Endodermal cell (in vitro differentiated cells): ENCODE results near the gene SRMS. TPM values are rescaled to one million over a fixed set of nuclear protein-coding genes. Genes with fewer than 3 reads are reported as not detected.

ENCODE experiments used
- DNase-seq: peaks from one replicate; pipeline ENCODE4 v3.0.0-alpha.2; 2017
- H3K27ac ChIP-seq: 2 replicates; pipeline ENCODE4 v1.5.1; 2013; ENCODE audit warnings: mild to moderate bottlenecking, low read depth, low read length, moderate library complexity
- H3K27me3 ChIP-seq: 2 replicates; pipeline ENCODE4 v1.6.1; 2013; ENCODE audit warnings: mild to moderate bottlenecking, low read length, moderate library complexity; ENCODE audit not compliant: insufficient read depth, control insufficient read depth, poor library complexity, severe bottlenecking
- H3K36me3 ChIP-seq: 2 replicates; pipeline ENCODE4 v1.7.0; 2013; ENCODE audit warnings: mild to moderate bottlenecking, low read length, moderate library complexity; ENCODE audit not compliant: control insufficient read depth, insufficient read depth
- H3K4me1 ChIP-seq: one replicate; pipeline ENCODE4 v1.7.0; 2013; ENCODE audit warnings: low read length; ENCODE audit not compliant: control insufficient read depth, insufficient read depth
- H3K4me3 ChIP-seq: 2 replicates; pipeline ENCODE4 v1.5.1; 2013; ENCODE audit warnings: mild to moderate bottlenecking, low read length, moderate library complexity
- H3K9ac ChIP-seq: 2 replicates; pipeline ENCODE4 v1.6.1; 2013; ENCODE audit warnings: mild to moderate bottlenecking, low read length, moderate library complexity; ENCODE audit not compliant: poor library complexity, severe bottlenecking; ENCODE audit errors: extremely low read depth
- H3K9me3 ChIP-seq: 2 replicates; pipeline ENCODE4 v1.6.1; 2013; ENCODE audit warnings: mild to moderate bottlenecking, low read length, moderate library complexity; ENCODE audit not compliant: control insufficient read depth
- H3K27ac Mint-ChIP-seq: 2 replicates; pipeline ENCODE4 v1.8.0; 2020; ENCODE audit warnings: mixed read lengths
- H3K27me3 Mint-ChIP-seq: 2 replicates; pipeline ENCODE4 v1.8.0; 2021; ENCODE audit warnings: mild to moderate bottlenecking, mixed read lengths; ENCODE audit not compliant: insufficient read depth
- H3K36me3 Mint-ChIP-seq: 2 replicates; pipeline ENCODE4 v1.8.0; 2020; ENCODE audit warnings: low read depth, mixed read lengths
- H3K4me1 Mint-ChIP-seq: 2 replicates; pipeline ENCODE4 v1.8.0; 2020; ENCODE audit warnings: mixed read lengths
- H3K4me3 Mint-ChIP-seq: 2 replicates; pipeline ENCODE4 v1.8.0; 2020; ENCODE audit warnings: mild to moderate bottlenecking, moderate library complexity, mixed read lengths
- H3K9me3 Mint-ChIP-seq: 2 replicates; pipeline ENCODE4 v1.8.0; 2020; ENCODE audit warnings: mild to moderate bottlenecking, mixed read lengths
- CTCF ChIP-seq: fragments of 200-600 bp; sonication (generic); conservative IDR thresholded peaks from 2 replicates; pipeline ENCODE4 v1.5.0; 2021; ENCODE audit warnings: antibody characterized with exemption, mild to moderate bottlenecking
- WGBS, 2 experiments: methylation state at CpG; one replicate each; pipeline versions ENCODE4 v1.1.5 to v1.1.7; 2013; ENCODE audit warnings: missing lambda C conversion rate in 2 of 2, mixed read lengths in 1 of 2; ENCODE audit not compliant: insufficient coverage in 1 of 2, insufficient read length in 1 of 2; 5-methylcytosine and 5-hydroxymethylcytosine counted together
- total RNA-seq, 2 donors: library from RNA; stranded (reverse); fragmentation: NEBNext Ultra II Directional in 1 of 2; extraction: Animal tissue kit (Norgen Biotek cat#: 25700) in 1 of 2; gene quantifications; 2 replicates in 1 of 2; 3 replicates in 1 of 2; pipeline ENCODE4 v1.2.1, GENCODE V29; 2021

SRMS gene
- total RNA-seq, 2 donors from 2014 or later = not detected

- H3K27ac Mint-ChIP-seq = no peak overlapping the region
- no peaks in the 10 kb centered on the region for H3K36me3 ChIP-seq
- no peak overlapping the region for H3K4me3 Mint-ChIP-seq
- no peaks in the 10 kb centered on the region for H3K36me3 Mint-ChIP-seq
- H3K9ac ChIP-seq = no peak overlapping the region
- no peaks in the 10 kb centered on the region for H3K4me1 Mint-ChIP-seq
- H3K27me3 ChIP-seq = no peaks in the 10 kb centered on the region
- no peaks in the 10 kb centered on the region for H3K9me3 ChIP-seq
- no peak overlapping the region for H3K4me3 ChIP-seq
- peak; percentile 11 for DNase-seq
- TF ChIP-seq CTCF = no peak
- H3K9me3 Mint-ChIP-seq = no peaks in the 10 kb centered on the region
- no peaks in the 10 kb centered on the region for H3K27me3 Mint-ChIP-seq
- no peaks in the 10 kb centered on the region for H3K4me1 ChIP-seq
- WGBS, 2 experiments = 91 to 93% methylated on average over 16 to 27 of the region's 27 CpGs
- H3K27ac ChIP-seq = no peak overlapping the region
These were observed 15.7 kb downstream of the SRMS start for GRCh38 chr20:63531686-63532448.

GRCh38 chr20:63530788-63531160, 16.8 kb downstream of the SRMS start:
- no peaks in the 10 kb centered on the region for H3K9me3 Mint-ChIP-seq
- Histone ChIP-seq H3K9ac (no peak overlapping the region), H3K9me3 (no peaks in the 10 kb centered on the region), H3K27ac (no peak overlapping the region), H3K4me1 (no peaks in the 10 kb centered on the region), H3K36me3 (no peaks in the 10 kb centered on the region), H3K4me3 (no peak overlapping the region), H3K27me3 (no peaks in the 10 kb centered on the region)
- no peak overlapping the region for H3K4me3 Mint-ChIP-seq
- no peaks in the 10 kb centered on the region for H3K36me3 Mint-ChIP-seq
- no peaks in the 10 kb centered on the region for H3K27me3 Mint-ChIP-seq
- no peak for TF ChIP-seq CTCF
- 88 to 93% methylated on average over 11 to 14 of the region's 14 CpGs for WGBS, 2 experiments
- no peak for DNase-seq
- no peaks in the 10 kb centered on the region for H3K4me1 Mint-ChIP-seq
- no peak overlapping the region for H3K27ac Mint-ChIP-seq

- Mint-ChIP-seq H3K9me3 (no peaks in the 10 kb centered on the region), H3K4me3 (no peak overlapping the region), H3K36me3 (no peaks in the 10 kb centered on the region), H3K4me1 (no peaks in the 10 kb centered on the region), H3K27ac (no peak overlapping the region), H3K27me3 (no peaks in the 10 kb centered on the region)
- Histone ChIP-seq H3K9ac (no peak overlapping the region), H3K9me3 (no peaks in the 10 kb centered on the region), H3K4me3 (no peak overlapping the region), H3K27me3 (no peaks in the 10 kb centered on the region), H3K36me3 (no peaks in the 10 kb centered on the region), H3K27ac (no peak overlapping the region), H3K4me1 (no peaks in the 10 kb centered on the region)
- no peak for DNase-seq
- TF ChIP-seq CTCF = no peak
- WGBS, 2 experiments = 91 to 92% methylated on average over 20 to 39 of the region's 39 CpGs
These were observed 17.4 kb downstream of the SRMS start for GRCh38 chr20:63529861-63530787.
